Activated naive CD4-positive, alpha-beta T cell (primary cell): ENCODE data around the gene DNAJB9.

ENCODE experiments used
- DNase-seq, 4 experiments: peaks; one replicate each; lab custom pipeline; 2025; lab: John Stamatoyannopoulos, UW

The DNAJB9 gene

DNA sequence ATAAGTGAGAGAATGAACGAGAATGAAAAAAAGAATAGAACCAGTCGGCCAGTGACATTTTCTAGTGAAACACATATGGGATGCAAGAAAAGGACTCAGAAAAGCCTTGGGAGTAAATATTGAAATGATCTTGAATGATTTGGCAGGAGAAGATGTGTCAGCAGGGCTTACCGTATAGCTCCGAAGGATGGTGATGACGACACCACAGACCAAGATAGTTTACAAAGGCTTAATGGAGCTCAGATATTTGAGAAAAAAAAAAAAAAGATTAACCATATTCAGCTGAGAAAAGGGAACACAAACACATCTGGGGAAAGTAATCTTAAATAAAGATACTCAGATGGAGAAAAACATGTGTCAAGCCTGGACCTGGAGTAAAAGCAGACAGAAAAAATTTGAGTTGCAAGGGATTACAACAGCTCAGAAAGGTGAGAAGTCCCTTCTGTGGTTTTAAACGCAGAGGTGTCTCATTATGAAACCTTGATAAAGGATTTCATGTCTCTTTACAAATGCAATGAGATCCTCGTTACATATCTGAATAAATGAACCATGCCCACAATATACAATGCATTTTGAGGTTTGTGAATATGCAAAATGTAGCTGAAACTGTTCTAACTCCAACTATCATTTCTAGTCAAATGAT, 36.0 kb downstream of the DNAJB9 start:
- no peak for DNase-seq

DNA sequence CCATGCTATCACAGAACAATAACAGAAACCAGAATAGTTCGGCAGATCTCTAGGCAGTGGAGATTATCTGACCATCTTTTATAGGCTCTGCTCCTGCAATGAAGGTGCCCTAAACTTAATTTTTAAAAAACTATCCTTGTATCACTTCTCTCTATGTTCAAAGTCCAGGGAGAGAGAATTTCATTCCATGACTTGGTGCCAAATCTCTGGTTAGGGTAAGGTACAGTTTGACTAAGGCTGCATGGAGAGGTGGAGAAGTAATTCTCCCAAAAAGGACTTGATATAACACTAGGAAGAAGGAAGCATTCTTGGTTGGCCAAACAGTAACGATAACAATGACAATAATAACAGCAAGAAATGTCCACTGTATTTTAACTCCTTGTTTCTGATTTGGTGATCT, 40.0 kb downstream of the DNAJB9 start:
- DNase-seq = no peak

DNA sequence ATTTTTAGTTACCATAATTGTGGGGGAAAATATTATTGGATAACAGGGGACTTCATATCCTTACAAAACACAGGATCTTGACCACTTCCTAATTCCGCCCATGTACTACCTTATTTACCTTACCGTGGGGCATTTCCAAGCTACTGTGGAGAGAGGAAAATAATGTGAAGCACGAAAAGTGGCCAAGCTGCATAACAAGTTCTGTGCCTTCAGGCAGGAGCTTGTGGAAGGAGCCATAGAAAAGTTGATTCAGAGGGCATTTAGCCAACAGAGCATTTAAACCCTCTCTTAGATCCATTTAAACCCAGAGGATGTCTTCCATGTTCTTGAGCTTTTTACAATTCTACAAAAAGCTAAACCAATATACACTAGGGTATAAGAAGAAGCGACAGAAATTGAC, 41.6 kb downstream of the DNAJB9 start:
- DNase-seq = no peak

DNA sequence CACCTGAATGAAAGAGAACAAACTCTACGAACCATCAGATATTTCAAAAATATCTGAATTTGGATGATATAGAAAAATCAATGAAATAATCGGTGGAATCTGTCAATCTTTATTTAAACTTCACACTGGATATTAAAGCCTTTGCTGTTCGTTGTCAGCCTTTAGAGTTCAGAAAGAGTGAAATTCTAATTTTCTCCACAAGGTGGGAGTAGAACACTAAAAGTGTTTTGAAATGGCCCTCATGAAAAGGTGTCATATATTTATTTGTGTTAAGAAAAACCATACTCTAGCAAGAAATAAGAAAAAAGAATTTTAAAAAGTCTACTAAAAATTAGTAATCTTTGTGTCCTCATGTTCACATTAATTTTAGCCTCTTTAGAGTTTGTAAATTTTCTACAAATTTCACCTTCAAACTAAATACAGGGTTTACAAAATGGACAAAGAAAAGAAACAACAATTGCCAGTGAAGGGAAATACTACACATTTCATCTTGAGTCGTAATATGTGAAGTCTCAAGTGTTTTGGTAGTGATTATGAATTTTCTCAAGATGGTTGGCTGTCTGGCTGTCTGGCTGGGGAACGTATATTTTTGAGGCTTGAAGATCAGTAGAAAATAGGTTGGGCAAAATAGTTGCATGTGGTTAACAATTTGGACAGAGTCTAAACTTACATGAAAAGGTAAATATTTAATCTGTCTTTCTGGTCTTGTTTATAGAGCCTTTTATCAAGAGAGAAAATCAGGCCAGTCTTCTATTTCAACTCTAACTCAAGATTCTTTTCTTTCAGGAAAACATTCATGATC, 43.7 kb downstream of the DNAJB9 start:
- no peak for DNase-seq

DNA sequence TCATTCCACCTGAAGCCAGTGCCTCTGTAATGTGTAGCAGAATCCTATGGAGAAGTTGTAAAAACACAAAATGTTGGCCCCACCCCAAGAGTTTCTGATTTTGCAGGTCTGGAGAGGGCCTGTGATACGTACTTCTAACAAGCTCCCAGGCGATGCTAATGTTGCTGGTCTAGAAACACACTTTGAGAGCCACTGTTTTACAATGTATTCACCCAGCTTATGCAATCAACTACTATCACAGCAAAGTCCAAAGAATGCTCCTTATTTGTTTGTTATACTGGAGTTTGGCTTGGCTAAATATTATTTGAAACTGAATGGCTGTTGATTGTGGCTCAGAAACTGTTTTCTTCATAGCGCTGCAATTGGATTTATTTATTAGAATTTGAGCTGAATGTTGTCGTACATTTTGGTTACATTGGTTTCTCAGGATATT, 44.3 kb downstream of the DNAJB9 start:
- DNase-seq = no peak

DNA sequence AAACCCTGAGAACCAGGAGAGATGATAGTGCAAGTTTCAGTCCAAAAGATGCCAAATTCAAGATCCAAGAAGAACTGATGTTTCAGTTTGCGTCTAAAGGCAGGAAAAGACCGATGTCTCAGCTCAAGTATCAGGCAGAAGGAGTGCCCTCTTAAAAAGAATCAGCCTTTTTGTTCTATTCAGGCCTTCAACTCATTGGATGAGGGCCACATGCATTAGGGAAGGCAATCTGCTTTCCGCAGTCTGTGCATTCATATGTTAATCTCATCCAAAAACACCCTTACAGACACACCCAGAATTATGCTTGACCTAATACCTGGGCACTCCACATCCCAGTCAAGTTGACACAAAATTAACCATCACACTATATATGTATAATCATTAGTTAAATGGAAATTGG, 45.2 kb downstream of the DNAJB9 start:
- DNase-seq = no peak

DNA sequence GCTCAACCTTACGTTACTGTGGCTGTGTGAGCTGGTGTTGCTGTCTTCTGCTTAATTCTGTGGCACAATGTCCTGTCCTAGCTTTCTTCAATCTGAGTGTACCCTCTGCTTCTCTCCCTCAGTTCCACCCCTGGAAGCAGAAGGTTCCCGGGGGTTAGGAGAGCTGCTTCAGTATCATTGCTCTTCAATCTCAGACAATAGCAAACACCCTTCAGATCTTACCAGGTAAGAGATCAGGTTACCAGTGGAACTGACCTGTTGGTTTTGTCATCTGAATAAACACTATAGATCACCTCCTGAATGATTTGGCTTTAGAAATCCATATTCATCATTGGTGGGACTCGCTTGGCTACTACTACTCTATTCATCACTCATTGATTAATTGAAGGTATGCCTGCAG, 48.4 kb downstream of the DNAJB9 start:
- no peak for DNase-seq

DNA sequence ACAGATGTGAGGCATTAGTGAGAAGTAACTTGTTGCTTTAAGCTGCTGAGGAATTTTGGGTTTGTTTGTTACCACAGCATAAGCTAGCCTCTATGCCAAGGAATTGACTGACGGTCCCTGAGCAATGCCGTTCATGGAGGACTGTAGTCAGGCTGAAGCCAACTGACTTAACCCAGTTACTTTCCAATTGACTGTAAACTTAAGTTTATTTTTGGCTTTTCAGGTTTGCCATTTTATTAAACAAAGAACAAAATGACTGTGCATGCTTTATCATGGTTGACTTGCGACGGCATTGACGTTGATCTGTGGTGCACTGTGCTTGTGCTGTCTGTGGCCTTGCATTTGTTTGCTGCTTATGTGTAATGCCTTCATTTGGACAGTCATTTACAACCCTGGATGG, 53.5 kb downstream of the DNAJB9 start:
- DNase-seq = no peak
